Endometrium (tissue), 2 donors: ENCODE results near the gene NIPBL.
A peak's percentile ranks its signal among the peaks of the same experiment; 100 is the strongest.
"Not testable (repeated sequence)": the region's sequence is repeated elsewhere in the genome, so short reads cannot be mapped to it uniquely, and the experiment has no call there.

Experiments used
- FAIRE-seq: peaks from 2 replicates; lab custom pipeline; 2012; peaks lifted over from hg19 to GRCh38; lab: Jason Lieb, UNC
- donor health status: control.
- donor health status: control.

The NIPBL gene

DNA sequence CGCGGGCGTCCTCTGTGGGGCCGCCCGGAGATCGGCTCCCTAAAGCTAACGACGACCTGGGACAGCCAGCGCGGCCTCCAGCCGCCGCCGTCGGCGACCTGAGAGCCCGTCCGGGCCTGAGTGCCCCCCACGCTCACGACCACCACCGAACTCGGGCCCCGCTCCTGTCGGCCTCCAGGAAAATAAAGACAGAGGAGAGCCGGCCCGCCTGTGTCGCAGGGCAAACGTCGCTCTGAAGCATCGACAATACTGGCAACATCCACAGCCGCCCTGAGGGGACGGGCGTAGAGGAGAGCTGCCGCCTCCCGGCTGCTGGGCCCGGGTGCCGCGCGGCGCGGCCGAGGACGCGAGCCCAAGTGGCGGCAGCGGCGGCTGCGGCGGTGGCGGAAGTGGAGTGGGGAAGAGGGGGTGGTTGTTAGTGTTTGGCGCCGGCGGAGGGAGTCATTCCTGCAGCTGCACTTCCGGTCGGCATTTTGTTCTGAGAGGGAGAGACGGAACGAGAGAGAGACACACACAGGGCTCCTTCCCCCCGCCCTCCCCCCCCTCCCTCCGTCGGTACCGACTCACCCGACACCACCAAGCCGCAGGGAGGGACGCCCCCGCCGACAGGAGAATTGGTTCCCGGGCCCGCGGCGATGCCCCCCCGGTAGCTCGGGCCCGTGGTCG is at the start of gene NIPBL:
Gene NIPBL, plus strand, starts transcription at position 471 of the 666 bp plus-strand sequence. CDS start 76,928 bp downstream, outside the sequence.
- no peak for FAIRE-seq

DNA sequence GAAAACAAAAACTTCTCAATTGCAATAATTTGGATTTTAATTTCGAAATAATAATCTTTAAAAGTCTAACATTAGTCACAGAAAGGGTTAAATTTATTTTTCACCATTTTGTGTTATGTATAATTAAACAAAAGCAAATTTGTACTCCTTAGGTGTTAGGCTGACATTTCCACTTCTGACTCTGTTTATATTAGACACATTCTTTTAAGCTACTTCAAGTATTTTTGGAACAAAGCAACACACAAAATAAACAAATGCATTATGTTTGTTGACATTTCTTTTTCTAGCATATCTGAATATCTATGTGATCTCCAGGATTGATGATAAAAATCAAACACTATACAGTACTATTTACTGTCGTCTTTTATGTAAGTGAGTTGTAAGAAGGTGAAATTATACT is 44.3 kb upstream of the NIPBL start:
- FAIRE-seq: no peak

GRCh38 chr5:36836831-36837230 is 39.7 kb upstream of the NIPBL start:
- no peak for FAIRE-seq

GRCh38 chr5:36839489-36840476 is 36.8 kb upstream of the NIPBL start:
- FAIRE-seq: no peak

GRCh38 chr5:36841677-36842076 is 34.9 kb upstream of the NIPBL start:
- FAIRE-seq: no peak

DNA sequence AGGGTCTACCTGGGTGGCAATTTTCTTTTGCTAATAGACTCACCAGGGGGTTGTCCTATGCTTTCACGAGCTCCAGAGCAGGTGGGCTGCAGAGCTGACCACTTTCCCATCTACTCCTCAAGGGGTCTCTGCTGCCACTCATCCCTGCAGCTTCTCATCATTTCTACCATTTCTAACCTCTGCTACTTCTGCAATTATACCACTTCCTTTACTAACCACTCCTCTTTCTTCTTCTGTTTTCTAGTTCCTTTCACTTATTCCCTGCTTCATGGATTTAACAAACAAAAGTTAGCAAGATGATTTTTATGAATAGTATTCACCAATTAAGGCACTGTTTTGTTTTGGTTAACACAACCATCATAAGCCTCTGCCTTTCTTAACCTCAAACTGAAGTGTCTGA is 34.5 kb upstream of the NIPBL start:
- FAIRE-seq: no peak

- FAIRE-seq: no peak
Measured at GRCh38 chr5:36844305-36844704, 32.3 kb upstream of the NIPBL start.

DNA sequence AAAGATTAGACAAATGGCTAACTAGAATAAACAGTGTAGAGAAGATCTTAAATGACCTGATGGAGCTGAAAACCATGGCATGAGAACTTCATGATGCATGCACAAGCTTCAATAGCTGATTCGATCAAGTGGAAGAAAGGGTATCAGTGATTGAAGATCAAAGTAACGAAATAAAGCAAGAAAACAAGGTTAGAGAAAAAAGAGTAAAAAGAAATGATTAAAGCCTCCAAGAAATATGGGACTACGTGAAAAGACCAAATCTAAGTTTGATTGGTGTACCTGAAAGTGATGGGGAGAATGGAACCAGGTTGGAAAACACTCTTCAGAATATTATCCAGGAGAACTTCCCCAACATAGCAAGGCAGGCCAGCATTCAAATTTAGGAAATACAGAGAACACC is 28.0 kb upstream of the NIPBL start:
- not testable (repeated sequence) for FAIRE-seq

- FAIRE-seq: not testable (repeated sequence)
Measured at GRCh38 chr5:36852903-36853302, 23.7 kb upstream of the NIPBL start.

DNA sequence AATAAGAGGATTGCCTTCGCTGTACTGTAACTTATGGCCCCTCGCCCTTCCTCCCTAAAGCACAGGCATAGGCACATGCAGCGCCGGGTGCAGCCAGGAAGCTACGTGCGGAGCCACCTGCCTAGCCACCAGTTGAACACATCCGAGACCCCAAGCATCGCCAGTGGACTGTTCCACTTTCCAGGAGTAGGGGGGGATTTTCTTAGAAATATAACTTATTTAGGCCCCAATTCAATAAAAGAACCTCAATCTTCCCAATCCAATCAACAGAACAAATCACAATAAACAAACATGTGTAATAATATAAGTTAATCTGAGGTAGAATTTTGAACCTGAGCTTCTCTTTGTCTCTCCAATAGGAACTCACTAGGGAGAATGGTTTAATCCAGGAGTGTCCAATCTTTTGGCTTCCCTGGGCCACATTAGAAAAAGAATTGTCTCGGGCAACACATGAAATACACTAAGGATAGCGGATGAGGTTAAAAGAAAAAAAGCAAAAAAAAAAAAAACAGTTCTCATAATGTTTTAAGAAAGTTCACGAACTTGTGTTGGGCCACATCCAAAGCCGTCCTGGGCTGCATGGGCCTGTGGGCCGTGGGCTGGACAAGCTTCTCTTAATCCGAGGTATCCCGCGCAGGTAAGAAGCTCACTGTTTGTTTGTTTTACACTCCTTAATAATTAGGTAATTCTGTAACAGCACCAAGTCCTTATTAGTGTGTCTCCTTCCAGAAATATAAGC is 22.0 kb upstream of the NIPBL start:
- no peak for FAIRE-seq

GRCh38 chr5:36855141-36855495 is 21.5 kb upstream of the NIPBL start:
- FAIRE-seq: no peak

DNA sequence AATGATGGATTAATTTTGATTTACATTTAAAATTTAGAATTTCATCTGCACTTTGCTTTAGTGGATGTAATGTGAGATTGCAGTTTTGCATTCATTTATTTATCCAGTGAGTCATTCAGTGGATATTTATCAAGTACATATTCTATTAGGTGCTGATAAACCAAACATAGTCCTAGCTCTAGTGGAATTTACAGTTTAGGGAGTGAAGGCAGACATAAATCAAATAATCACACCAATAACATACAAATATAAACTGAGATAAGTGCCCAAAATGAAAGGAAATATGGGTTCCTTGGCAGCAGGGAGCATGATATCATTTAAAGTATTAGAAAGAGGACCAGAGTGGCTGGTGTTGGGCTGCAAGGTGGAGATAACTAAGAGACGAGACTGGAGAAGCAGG is 14.7 kb upstream of the NIPBL start:
- FAIRE-seq: no peak

DNA sequence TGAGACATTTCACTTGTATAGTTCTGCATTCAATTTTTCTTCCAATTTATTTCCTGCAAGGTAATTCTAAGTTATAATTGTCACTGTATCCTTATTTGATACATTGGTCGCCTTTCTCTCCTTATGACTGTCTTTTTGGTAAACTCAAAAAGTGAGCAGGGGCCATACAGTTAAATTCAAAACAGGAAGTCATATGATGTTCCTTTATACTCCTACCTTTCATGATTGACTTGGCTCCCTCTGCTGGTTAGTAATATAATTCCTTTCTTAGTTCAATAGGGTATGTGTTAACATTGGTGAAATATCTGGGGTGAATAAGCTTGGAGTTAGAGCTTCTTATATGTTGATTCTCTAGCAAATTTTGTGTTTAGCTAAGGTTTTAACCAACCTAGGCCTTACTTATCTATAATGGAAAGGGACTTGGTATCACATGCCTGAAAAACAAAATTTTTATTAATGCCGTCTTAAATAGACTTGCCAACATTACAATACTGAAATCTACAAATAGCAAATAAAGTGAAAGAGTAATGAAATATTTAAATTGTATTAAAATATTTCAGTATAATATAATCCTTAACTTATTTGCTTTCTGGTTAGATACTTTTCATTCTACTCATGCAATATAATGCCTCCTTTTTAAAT is 6.0 kb upstream of the NIPBL start:
- peak; percentile 62 for FAIRE-seq

DNA sequence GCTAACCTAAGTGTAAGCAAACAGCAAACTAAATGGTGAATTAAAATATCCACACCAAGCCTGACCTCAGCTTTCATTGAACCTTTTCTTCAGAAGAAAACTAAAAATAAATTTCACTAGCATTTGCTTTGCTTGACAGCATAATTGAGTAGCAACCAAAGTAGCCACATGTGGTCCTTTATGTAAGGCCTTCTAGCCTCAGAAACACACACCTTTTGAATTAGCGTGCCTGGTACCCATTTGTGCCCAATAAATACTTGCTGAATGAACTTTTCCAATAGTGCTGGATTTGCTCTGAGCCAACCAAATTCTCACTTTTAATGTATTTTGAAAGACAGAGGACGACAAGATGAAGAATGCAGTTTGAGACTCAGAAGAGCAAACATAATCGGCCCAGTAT is 2.1 kb upstream of the NIPBL start:
- no peak for FAIRE-seq

DNA sequence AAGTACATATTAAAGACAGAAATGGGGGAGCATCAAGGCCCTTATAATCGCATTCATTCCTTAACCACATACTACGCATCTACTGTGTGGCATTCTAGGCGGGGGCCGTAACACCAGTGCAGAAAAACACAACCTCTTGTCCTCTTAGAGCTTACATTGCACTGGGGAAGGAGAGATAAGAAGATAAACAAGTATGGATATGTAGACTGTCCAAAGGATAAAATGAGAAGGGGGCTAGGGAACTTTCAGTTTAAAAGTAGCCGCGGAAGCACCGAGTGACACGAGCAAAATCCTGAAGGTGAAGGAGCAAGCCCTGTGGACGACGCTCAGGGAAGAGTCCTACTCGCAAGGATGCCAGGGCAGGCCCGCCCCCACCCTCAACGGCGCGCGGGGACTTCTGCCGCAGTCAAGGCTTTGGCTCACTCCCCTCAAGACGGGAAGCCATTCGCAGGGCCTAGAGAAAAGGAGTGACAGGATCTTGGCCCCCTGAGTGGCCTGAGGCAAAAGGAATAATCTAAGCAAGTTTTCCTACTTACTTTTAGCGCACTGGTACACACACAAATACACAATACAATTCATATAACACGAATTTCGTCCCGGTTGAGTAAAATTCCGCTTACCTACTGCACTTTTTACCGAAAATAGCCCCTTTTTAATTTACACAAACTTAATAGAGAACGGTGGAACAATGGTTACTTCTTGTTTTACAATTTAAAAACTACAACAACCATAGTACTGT is 1.3 kb upstream of the NIPBL start:
- no peak for FAIRE-seq

GRCh38 chr5:36875790-36876298 is 725 bp upstream of the NIPBL start:
- FAIRE-seq: no peak

DNA sequence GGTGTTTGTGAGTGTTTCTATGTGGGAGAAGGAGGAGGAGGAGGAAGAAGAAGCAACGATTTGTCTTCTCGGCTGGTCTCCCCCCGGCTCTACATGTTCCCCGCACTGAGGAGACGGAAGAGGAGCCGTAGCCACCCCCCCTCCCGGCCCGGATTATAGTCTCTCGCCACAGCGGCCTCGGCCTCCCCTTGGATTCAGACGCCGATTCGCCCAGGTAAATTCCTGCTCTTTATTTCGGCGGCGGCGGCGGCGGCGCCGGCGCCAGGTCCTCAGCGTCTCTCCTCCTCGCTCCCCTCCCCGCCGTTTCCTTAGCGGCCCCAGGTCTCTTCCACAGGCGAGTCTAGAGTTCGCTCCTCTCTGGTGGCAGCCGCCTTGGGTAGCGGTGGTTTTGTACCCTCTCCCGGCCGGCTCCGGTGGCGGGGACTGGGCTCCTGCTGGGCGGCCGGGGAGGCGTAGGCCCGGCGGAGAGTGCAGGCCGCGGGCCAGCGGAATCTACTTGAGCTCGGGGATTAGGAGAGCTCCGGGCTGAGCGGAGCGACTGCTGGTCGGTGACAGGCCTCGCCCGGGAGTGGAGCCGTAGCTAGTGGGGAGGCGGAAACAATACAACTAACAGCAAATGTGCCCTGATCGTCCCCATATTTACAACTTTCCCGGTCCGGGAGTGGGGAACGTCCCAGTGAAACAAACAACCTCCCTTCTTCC is 547 bp downstream of the NIPBL start:
- FAIRE-seq: no peak

DNA sequence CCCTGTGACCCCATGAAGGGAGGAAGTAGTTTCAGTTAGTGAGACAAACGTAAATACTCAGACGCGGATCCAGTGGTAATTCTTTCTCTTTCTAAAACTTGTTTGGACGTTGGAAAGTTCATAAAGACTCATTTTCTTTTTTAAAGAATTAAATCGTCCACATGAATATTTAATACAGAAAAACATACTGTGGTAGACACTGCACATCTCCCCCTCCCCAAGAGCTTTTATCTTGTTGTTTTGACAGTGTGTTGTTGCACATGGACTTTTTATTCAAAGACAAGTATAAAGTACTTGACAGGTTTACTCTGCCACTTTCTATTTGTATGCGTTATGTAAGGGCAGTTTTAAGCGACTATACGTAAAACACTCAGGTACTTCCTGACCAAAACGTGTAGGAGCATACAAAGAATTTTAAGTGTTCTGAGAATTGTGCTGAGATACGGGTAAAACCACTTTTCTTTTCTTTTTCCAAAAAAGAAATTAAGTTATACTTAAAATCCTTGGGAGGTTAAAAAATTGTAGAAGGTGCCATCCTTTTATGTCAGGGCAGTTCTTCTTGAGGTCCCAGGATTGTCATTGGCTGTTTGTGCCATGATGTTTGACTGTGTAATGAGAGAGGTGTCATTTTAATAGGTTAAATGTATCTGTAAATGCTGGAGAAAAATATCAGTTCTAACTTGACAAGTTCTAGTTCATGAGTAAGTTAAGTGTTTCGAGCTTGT is 1.3 kb downstream of the NIPBL start:
- no peak for FAIRE-seq

- FAIRE-seq: no peak
Measured at GRCh38 chr5:36878392-36879082, 2.0 kb downstream of the NIPBL start.
